RWPE2 (cell line): Measurements from ENCODE around the gene CHKB.

ENCODE experiments used
- ATAC-seq: fragments of 200-7000 bp; cut with Tn5 transposase; 3 replicates; pipeline ENCODE4 v1.9.1; 2021; ENCODE audit warnings: low read depth
- DNase-seq: peaks from one replicate; pipeline ENCODE4 v3.0.0-alpha.2; 2020; ENCODE audit warnings: low spot score
- H3K27ac ChIP-seq: fragments of 450-650 bp; 2 replicates; pipeline ENCODE4 v1.5.1; 2017; ENCODE audit warnings: mild to moderate bottlenecking; ENCODE audit not compliant: poor library complexity, severe bottlenecking
- H3K27me3 ChIP-seq: fragments of 250-450 bp; sonication (Bioruptor Pico); 2 replicates; pipeline ENCODE4 v1.5.1; 2021; ENCODE audit warnings: mild to moderate bottlenecking, moderate library complexity; ENCODE audit not compliant: insufficient read depth, poor library complexity, severe bottlenecking
- H3K36me3 ChIP-seq: fragments of 250-450 bp; sonication (Bioruptor Pico); 2 replicates; pipeline ENCODE4 v1.5.1; 2020; ENCODE audit warnings: low read depth, mild to moderate bottlenecking, moderate library complexity
- H3K4me1 ChIP-seq: fragments of 250-450 bp; sonication (Bioruptor Pico); 2 replicates; pipeline ENCODE4 v1.5.1; 2021; ENCODE audit warnings: mild to moderate bottlenecking, moderate library complexity; ENCODE audit not compliant: insufficient read depth, poor library complexity, severe bottlenecking
- H3K4me3 ChIP-seq: fragments of 250-450 bp; sonication (Bioruptor Pico); 2 replicates; pipeline ENCODE4 v1.5.1; 2021; ENCODE audit warnings: mild to moderate bottlenecking, moderate library complexity; ENCODE audit not compliant: severe bottlenecking
- H3K9me3 ChIP-seq: fragments of 250-450 bp; sonication (Bioruptor Pico); 2 replicates; pipeline ENCODE4 v1.5.1; 2021; ENCODE audit warnings: mild to moderate bottlenecking, moderate library complexity; ENCODE audit not compliant: severe bottlenecking
- CTCF ChIP-seq: fragments of 450-650 bp; IDR thresholded peaks from one replicate; pipeline ENCODE4 v1.5.1; 2017; ENCODE audit warnings: mild to moderate bottlenecking, moderate library complexity; ENCODE audit not compliant: poor library complexity, severe bottlenecking

CHKB gene

GRCh38 chr22:50605002-50605612, 22.5 kb upstream of the CHKB start:
- H3K36me3 ChIP-seq = no peaks in the 10 kb centered on the region
- no peaks in the 10 kb centered on the region for H3K4me1 ChIP-seq
- no peak overlapping the region for H3K27ac ChIP-seq
- H3K27me3 ChIP-seq = peaks cover 29% of the 10 kb centered on the region
- H3K4me3 ChIP-seq = no peak overlapping the region
- ATAC-seq (no peak), DNase-seq (peak; percentile 47)
- no peak for TF ChIP-seq CTCF
- H3K9me3 ChIP-seq = no peaks in the 10 kb centered on the region

GRCh38 chr22:50604256-50605001, 21.8 kb upstream of the CHKB start:
- Histone ChIP-seq H3K27me3 (peaks cover 35% of the 10 kb centered on the region), H3K4me3 (no peak overlapping the region), H3K9me3 (no peaks in the 10 kb centered on the region), H3K27ac (no peak overlapping the region), H3K4me1 (no peaks in the 10 kb centered on the region), H3K36me3 (no peaks in the 10 kb centered on the region)
- ATAC-seq (no peak), DNase-seq (peak; percentile 41)
- TF ChIP-seq CTCF = no peak

GRCh38 chr22:50603511-50604255, 21.0 kb upstream of the CHKB start:
- Histone ChIP-seq H3K27me3 (peaks cover 35% of the 10 kb centered on the region), H3K36me3 (no peaks in the 10 kb centered on the region), H3K9me3 (no peaks in the 10 kb centered on the region), H3K4me1 (no peaks in the 10 kb centered on the region), H3K4me3 (no peak overlapping the region), H3K27ac (no peak overlapping the region)
- ATAC-seq = no peak
- peak; percentile 54 for DNase-seq
- TF ChIP-seq CTCF = no peak

GRCh38 chr22:50602338-50602700, 19.7 kb upstream of the CHKB start:
- Histone ChIP-seq H3K27ac (no peak overlapping the region), H3K27me3 (peaks cover 35% of the 10 kb centered on the region), H3K4me3 (no peak overlapping the region), H3K9me3 (no peaks in the 10 kb centered on the region), H3K36me3 (no peaks in the 10 kb centered on the region), H3K4me1 (no peaks in the 10 kb centered on the region)
- ATAC-seq (no peak), DNase-seq (no peak)
- TF ChIP-seq CTCF = no peak
